ENCODE data around the gene GUCA2B.

The GUCA2B gene

GRCh38 chr1:42167611-42168390 is 14.6 kb downstream of the GUCA2B start:
- no peak for DNase-seq (ENCODE audit: low read depth)

GRCh38 chr1:42168391-42168670 is 15.1 kb downstream of the GUCA2B start:
- DNase-seq (ENCODE audit: low read depth), result no peak

GRCh38 chr1:42168763-42169162 is 15.6 kb downstream of the GUCA2B start:
- no peak for DNase-seq (ENCODE audit: low read depth)

GRCh38 chr1:42170779-42171621 is 17.8 kb downstream of the GUCA2B start:
- no peak for DNase-seq (ENCODE audit: low read depth)

- no peak for DNase-seq (ENCODE audit: low read depth)
Measured at GRCh38 chr1:42171679-42172266, 18.6 kb downstream of the GUCA2B start.

- DNase-seq (ENCODE audit: low read depth), result no peak
Measured at GRCh38 chr1:42172381-42173133, 19.3 kb downstream of the GUCA2B start.

- peak; percentile 17 for DNase-seq (ENCODE audit: low read depth)
Measured at GRCh38 chr1:42173155-42173933, 20.1 kb downstream of the GUCA2B start.

- DNase-seq (ENCODE audit: low read depth), result no peak
Measured at GRCh38 chr1:42173961-42174735, 20.9 kb downstream of the GUCA2B start.

- no peak for DNase-seq (ENCODE audit: low read depth)
Measured at GRCh38 chr1:42175314-42176054, 22.3 kb downstream of the GUCA2B start.

GRCh38 chr1:42176902-42177519 is 23.8 kb downstream of the GUCA2B start:
- peak; percentile 14 for DNase-seq (ENCODE audit: low read depth)

GRCh38 chr1:42177541-42177981 is 24.4 kb downstream of the GUCA2B start:
- DNase-seq (ENCODE audit: low read depth), result peak; percentile 72

GRCh38 chr1:42178249-42178648 is 25.0 kb downstream of the GUCA2B start:
- DNase-seq (ENCODE audit: low read depth), result no peak

GRCh38 chr1:42179275-42179674 is 26.1 kb downstream of the GUCA2B start:
- DNase-seq (ENCODE audit: low read depth), result peak; percentile 34

- DNase-seq (ENCODE audit: low read depth), result no peak
Measured at GRCh38 chr1:42179900-42180329, 26.7 kb downstream of the GUCA2B start.

- DNase-seq (ENCODE audit: low read depth), result no peak
Measured at GRCh38 chr1:42181687-42182086, 28.5 kb downstream of the GUCA2B start.

GRCh38 chr1:42183210-42183956 is 30.2 kb downstream of the GUCA2B start:
- DNase-seq (ENCODE audit: low read depth), result no peak

GRCh38 chr1:42183957-42184268 is 30.7 kb downstream of the GUCA2B start:
- DNase-seq (ENCODE audit: low read depth), result no peak

GRCh38 chr1:42184616-42185015 is 31.4 kb downstream of the GUCA2B start:
- no peak for DNase-seq (ENCODE audit: low read depth)

GRCh38 chr1:42186152-42186551 is 32.9 kb downstream of the GUCA2B start:
- DNase-seq (ENCODE audit: low read depth), result peak; percentile 71

Measured in stromal cell of bone marrow (primary cell).